Heart left ventricle (tissue), 13 donors: Measurements from ENCODE around the gene DCTD.

Experiments
- POLR2A ChIP-seq, 2 donors: fragments of 450-650 bp; IDR thresholded peaks; one replicate each; pipeline ENCODE4 v1.6.1; 2017; ENCODE audit warnings: antibody characterized with exemption in 2 of 2, mild to moderate bottlenecking in 2 of 2, moderate library complexity in 2 of 2
- TF ChIP-seq, protein P1 (sequence below), 12 donors: fragments of 200-600 bp; sonication (generic) in 4 of 12; IDR thresholded peaks; one replicate each; pipeline versions ENCODE4 v1.5.0 to v1.8.0; 2018 to 2022; ENCODE audit warnings: antibody characterized with exemption in 12 of 12, mild to moderate bottlenecking in 5 of 12
- donor health status: ischemic (EF 13 %, LVEDD 7.1; RV severe dilation, severe dysfunction).
- donor health status: DM: no; HTN: yes; CAD: no.
- donor health status: DM: no; HTN: no; CAD: no.
- donor health status: ischemic (EF 25% LVEDD 6.9; RV normal size, moderate dysfunction).
- donor health status: ischemic (EF 25% LVEDD 5.7; RV mildly dilated, moderate dysfunction).
- donor health status: ischemic (EF 35%, LVEDD 5.7; RV mildly dilated, moderate dysfunction).
- donor health status: nonischemic (EF 11% LVEDD 7.7; RV severe dilation, severe dysfunction).
- donor health status: DM: yes; HTN: yes; CAD: no.
- donor health status: PGD.
- donor health status: ischemic (EF 29% LVEDD 5.4; RV normal size, mild dysfunction).
- donor health status: nonischemic (EF 23%, LVEDD 6.1; RV moderate dilation, normal function).

DNA sequence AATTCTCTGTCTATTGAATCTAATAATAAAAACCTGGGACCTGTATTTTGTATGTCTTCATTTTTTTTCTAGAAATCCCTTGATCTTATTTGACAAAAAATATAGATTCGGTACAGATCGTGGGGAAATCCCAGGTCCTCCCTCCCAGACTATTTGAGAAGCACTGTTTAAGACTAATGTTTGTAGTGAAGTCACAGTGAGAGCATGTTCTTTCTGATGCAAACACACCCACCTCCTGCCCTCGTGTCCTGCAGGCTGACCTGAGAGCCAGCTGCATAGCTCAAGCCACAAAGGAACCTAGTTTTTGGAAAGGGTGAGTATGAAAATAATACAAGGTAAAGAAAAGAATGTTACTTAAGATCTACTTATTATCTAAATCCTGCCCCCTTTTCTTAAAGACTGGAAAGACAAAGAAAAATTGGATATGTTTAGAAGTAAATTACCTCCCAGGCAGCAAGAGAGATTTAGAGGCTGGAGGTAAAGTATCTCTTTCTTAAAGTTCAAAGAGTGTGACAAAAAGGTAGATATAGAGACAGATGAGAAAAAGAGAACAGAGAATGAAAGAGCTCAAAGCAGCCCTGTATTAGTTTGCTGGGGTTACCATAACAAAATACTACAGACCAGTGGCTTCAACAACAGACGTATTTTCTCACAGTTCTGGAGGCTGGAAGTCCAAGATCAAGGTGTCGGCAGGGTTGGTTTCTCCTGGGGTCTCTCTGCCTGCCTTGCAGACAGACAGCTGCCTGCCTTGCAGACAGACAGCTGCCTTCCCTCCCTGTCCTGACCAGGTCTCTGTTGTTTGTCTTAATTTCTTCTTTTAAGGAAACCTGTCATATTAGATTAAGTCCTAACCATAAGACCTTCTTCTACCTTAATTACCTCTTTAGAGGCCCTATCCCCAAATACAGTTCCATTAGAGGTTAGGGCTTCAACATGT lies 20.4 kb upstream of the DCTD start:
- TF ChIP-seq, protein P1, sequence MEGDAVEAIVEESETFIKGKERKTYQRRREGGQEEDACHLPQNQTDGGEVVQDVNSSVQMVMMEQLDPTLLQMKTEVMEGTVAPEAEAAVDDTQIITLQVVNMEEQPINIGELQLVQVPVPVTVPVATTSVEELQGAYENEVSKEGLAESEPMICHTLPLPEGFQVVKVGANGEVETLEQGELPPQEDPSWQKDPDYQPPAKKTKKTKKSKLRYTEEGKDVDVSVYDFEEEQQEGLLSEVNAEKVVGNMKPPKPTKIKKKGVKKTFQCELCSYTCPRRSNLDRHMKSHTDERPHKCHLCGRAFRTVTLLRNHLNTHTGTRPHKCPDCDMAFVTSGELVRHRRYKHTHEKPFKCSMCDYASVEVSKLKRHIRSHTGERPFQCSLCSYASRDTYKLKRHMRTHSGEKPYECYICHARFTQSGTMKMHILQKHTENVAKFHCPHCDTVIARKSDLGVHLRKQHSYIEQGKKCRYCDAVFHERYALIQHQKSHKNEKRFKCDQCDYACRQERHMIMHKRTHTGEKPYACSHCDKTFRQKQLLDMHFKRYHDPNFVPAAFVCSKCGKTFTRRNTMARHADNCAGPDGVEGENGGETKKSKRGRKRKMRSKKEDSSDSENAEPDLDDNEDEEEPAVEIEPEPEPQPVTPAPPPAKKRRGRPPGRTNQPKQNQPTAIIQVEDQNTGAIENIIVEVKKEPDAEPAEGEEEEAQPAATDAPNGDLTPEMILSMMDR (IDR thresholded peaks at IDR 0.05), result no peak
- no peak for TF ChIP-seq POLR2A (IDR thresholded peaks at IDR 0.05)
